HEK293 (cell line): Measurements from ENCODE around the gene MAGEF1.

Source experiments
- CTCF ChIA-PET: fragments of 350-600 bp; formaldehyde crosslinking; extraction: SDS; loops from one replicate; lab custom pipeline; 2021; ENCODE audit warnings: antibody characterized with exemption; lab: Yijun Ruan, JAX
- POLR2A ChIA-PET: fragments of 300-600 bp; formaldehyde crosslinking; extraction: SDS; loops from one replicate; lab custom pipeline; 2020; ENCODE audit warnings: antibody characterized with exemption, inconsistent platforms; lab: Yijun Ruan, JAX
- H3K27ac ChIP-seq: fragments of 200-500 bp; sonication (Bioruptor generic); 2 replicates; pipeline ENCODE4 v1.5.1; 2014; ENCODE audit warnings: low read depth, low read length, control low read depth, inconsistent platforms; ENCODE audit errors: extremely low read depth
- H3K36me3 ChIP-seq, 2 experiments: fragments of 200-500 bp in 1 of 2; sonication (Bioruptor generic) in 1 of 2; 1 replicate in 1 of 2; 2 replicates in 1 of 2; pipeline ENCODE4 v1.5.1; 2014 to 2017; ENCODE audit warnings: inconsistent platforms in 2 of 2, low read length in 2 of 2; ENCODE audit not compliant: control insufficient read depth in 2 of 2, insufficient read depth in 1 of 2
- H3K4me1 ChIP-seq: fragments of 200-500 bp; sonication (Bioruptor generic); 2 replicates; pipeline ENCODE4 v1.5.1; 2014; ENCODE audit warnings: mild to moderate bottlenecking, low read length, inconsistent platforms; ENCODE audit not compliant: control insufficient read depth, insufficient read depth
- H3K4me3 ChIP-seq: 2 replicates; pipeline ENCODE4 v1.5.1; 2011; ENCODE audit warnings: low read depth, mild to moderate bottlenecking, control low read depth, low read length, moderate library complexity
- H3K9me3 ChIP-seq: fragments of 200-500 bp; sonication (Bioruptor generic); 2 replicates; pipeline ENCODE4 v1.5.1; 2014; ENCODE audit warnings: low read depth, low read length, inconsistent platforms; ENCODE audit not compliant: control insufficient read depth, insufficient read depth
- BCL11A ChIP-seq: fragments of 450-650 bp; formaldehyde crosslinking; IDR thresholded peaks from 2 replicates; pipeline ENCODE4 v1.5.1; 2016; ENCODE audit warnings: low read depth, missing biosample characterization, missing genetic modification characterization
- KLF9 ChIP-seq: fragments of 450-650 bp; formaldehyde crosslinking; IDR thresholded peaks from 2 replicates; pipeline ENCODE4 v1.5.1; 2016; ENCODE audit warnings: missing biosample characterization, missing genetic modification characterization, low read depth
- MZF1 ChIP-seq: fragments of 450-650 bp; formaldehyde crosslinking; IDR thresholded peaks from 2 replicates; pipeline ENCODE4 v1.5.1; 2017; ENCODE audit warnings: missing biosample characterization, missing genetic modification characterization, borderline replicate concordance
- SCRT2 ChIP-seq: fragments of 450-650 bp; formaldehyde crosslinking; IDR thresholded peaks from 2 replicates; pipeline ENCODE4 v1.5.1; 2016; ENCODE audit warnings: missing biosample characterization, missing genetic modification characterization
- TRIM28 ChIP-seq: IDR thresholded peaks from 2 replicates; pipeline ENCODE4 v1.6.1; 2011; ENCODE audit warnings: low read length, control low read depth, borderline replicate concordance
- ZFP3 ChIP-seq: fragments of 450-650 bp; formaldehyde crosslinking; IDR thresholded peaks from 2 replicates; pipeline ENCODE4 v1.5.1; 2016; ENCODE audit warnings: low read depth, missing biosample characterization, missing genetic modification characterization
- ZNF157 ChIP-seq: fragments of 450-650 bp; formaldehyde crosslinking; IDR thresholded peaks from 2 replicates; pipeline ENCODE4 v1.5.1; 2016; ENCODE audit warnings: missing biosample characterization, missing genetic modification characterization
- ZNF202 ChIP-seq: fragments of 450-650 bp; formaldehyde crosslinking; IDR thresholded peaks from 2 replicates; pipeline ENCODE4 v1.5.1; 2016; ENCODE audit warnings: missing biosample characterization, missing genetic modification characterization, borderline replicate concordance
- ZNF223 ChIP-seq: fragments of 450-650 bp; formaldehyde crosslinking; IDR thresholded peaks from 2 replicates; pipeline ENCODE4 v1.5.1; 2016; ENCODE audit warnings: missing biosample characterization, missing genetic modification characterization
- ZNF274 ChIP-seq, 2 experiments: fragments of 200-500 bp in 1 of 2; fragments of 450-650 bp in 1 of 2; sonication (Bioruptor generic) in 1 of 2; formaldehyde crosslinking in 1 of 2; IDR thresholded peaks; 2 replicates each; pipeline versions ENCODE4 v1.5.1 to v1.6.1; 2014 to 2016; ENCODE audit warnings: borderline replicate concordance in 1 of 2, inconsistent platforms in 1 of 2, low read length in 1 of 2, missing biosample characterization in 1 of 2, missing genetic modification characterization in 1 of 2
- ZNF426 ChIP-seq: fragments of 450-650 bp; formaldehyde crosslinking; IDR thresholded peaks from 2 replicates; pipeline ENCODE4 v1.5.1; 2017; ENCODE audit warnings: missing biosample characterization, missing genetic modification characterization, mild to moderate bottlenecking, inconsistent platforms, moderate library complexity
- ZNF529 ChIP-seq: fragments of 450-650 bp; formaldehyde crosslinking; IDR thresholded peaks from 2 replicates; pipeline ENCODE4 v1.5.1; 2017; ENCODE audit warnings: missing genetic modification characterization, missing biosample characterization; ENCODE audit not compliant: insufficient replicate concordance
- ZNF560 ChIP-seq: fragments of 450-650 bp; formaldehyde crosslinking; IDR thresholded peaks from 2 replicates; pipeline ENCODE4 v1.5.1; 2017; ENCODE audit warnings: missing biosample characterization, missing genetic modification characterization, borderline replicate concordance
- ZNF624 ChIP-seq: fragments of 450-650 bp; formaldehyde crosslinking; IDR thresholded peaks from 2 replicates; pipeline ENCODE4 v1.5.1; 2017; ENCODE audit warnings: missing biosample characterization, missing genetic modification characterization
- ZNF658 ChIP-seq: fragments of 450-650 bp; formaldehyde crosslinking; IDR thresholded peaks from 2 replicates; pipeline ENCODE4; 2016; ENCODE audit warnings: missing biosample characterization, missing genetic modification characterization
- TF ChIP-seq, protein P1 (sequence below): fragments of 450-650 bp; formaldehyde crosslinking; IDR thresholded peaks from 2 replicates; pipeline ENCODE4 v1.5.1; 2016; ENCODE audit warnings: missing biosample characterization, missing genetic modification characterization
- TF ChIP-seq, protein P2 (sequence below): fragments of 450-650 bp; formaldehyde crosslinking; IDR thresholded peaks from 2 replicates; pipeline ENCODE4 v1.5.1; 2017; ENCODE audit warnings: missing biosample characterization, missing genetic modification characterization

Gene MAGEF1

GRCh38 chr3:184662187-184662586 lies 49.7 kb downstream of the MAGEF1 start:
- Histone ChIP-seq H3K4me1 (no peaks in the 10 kb centered on the region), H3K36me3 (no peaks in the 10 kb centered on the region), H3K27ac (no peak overlapping the region), H3K4me3 (no peak overlapping the region), H3K9me3 (no peaks in the 10 kb centered on the region)
- TF ChIP-seq ZNF658 (tag by site-specific recombination), result no peak
- TF ChIP-seq ZNF624 (tag by site-specific recombination), result no peak
- TF ChIP-seq, protein P1, sequence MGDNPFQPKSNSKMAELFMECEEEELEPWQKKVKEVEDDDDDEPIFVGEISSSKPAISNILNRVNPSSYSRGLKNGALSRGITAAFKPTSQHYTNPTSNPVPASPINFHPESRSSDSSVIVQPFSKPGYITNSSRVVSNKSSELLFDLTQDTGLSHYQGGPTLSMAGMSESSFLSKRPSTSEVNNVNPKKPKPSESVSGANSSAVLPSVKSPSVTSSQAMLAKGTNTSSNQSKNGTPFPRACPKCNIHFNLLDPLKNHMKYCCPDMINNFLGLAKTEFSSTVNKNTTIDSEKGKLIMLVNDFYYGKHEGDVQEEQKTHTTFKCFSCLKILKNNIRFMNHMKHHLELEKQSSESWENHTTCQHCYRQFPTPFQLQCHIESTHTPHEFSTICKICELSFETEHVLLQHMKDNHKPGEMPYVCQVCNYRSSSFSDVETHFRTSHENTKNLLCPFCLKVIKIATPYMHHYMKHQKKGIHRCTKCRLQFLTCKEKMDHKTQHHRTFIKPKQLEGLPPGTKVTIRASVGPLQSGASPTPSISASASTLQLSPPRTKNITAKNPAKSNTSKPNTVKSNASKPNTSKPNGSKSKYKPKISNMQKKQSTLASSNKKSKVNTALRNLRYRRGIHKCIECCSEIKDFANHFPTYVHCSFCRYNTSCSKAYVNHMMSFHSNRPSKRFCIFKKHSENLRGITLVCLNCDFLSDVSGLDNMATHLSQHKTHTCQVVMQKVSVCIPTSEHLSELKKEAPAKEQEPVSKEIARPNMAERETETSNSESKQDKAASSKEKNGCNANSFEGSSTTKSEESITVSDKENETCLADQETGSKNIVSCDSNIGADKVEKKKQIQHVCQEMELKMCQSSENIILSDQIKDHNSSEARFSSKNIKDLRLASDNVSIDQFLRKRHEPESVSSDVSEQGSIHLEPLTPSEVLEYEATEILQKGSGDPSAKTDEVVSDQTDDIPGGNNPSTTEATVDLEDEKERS (tag by site-specific recombination), result no peak
- no peak for TF ChIP-seq ZNF560 (tag by site-specific recombination)
- no peak for TF ChIP-seq SCRT2
- TF ChIP-seq ZNF223 (tag by site-specific recombination), result no peak
- TF ChIP-seq ZNF274 (IDR thresholded peaks at IDR 0.05; ENCODE audit: low read length), result no peak
- no peak for TF ChIP-seq ZNF274 (tag by site-specific recombination; IDR thresholded peaks at IDR 0.05; ENCODE audit: borderline replicate concordance)
- no peak for TF ChIP-seq MZF1
- no peak for TF ChIP-seq ZNF202 (tag by site-specific recombination)
- no peak for TF ChIP-seq ZNF426 (tag by site-specific recombination)
- TF ChIP-seq, protein P2, sequence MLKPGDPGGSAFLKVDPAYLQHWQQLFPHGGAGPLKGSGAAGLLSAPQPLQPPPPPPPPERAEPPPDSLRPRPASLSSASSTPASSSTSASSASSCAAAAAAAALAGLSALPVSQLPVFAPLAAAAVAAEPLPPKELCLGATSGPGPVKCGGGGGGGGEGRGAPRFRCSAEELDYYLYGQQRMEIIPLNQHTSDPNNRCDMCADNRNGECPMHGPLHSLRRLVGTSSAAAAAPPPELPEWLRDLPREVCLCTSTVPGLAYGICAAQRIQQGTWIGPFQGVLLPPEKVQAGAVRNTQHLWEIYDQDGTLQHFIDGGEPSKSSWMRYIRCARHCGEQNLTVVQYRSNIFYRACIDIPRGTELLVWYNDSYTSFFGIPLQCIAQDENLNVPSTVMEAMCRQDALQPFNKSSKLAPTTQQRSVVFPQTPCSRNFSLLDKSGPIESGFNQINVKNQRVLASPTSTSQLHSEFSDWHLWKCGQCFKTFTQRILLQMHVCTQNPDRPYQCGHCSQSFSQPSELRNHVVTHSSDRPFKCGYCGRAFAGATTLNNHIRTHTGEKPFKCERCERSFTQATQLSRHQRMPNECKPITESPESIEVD, result no peak
- no peak for TF ChIP-seq KLF9 (tag by site-specific recombination)
- no peak for TF ChIP-seq ZFP3 (tag by site-specific recombination)
- no peak for TF ChIP-seq BCL11A (tag by site-specific recombination)
- no peak for TF ChIP-seq ZNF529 (tag by site-specific recombination)
- POLR2A ChIA-PET, result no interaction called here
- CTCF ChIA-PET, result interaction anchor here (1.3 to 1.5 kb wide), 2 partner anchors 51 to 101 kb away, joined by 4 to 5 read pairs; partner anchors contain the start of gene EPHB3

GRCh38 chr3:184660931-184661330 lies 50.9 kb downstream of the MAGEF1 start:
- no peaks in the 10 kb centered on the region for H3K9me3 ChIP-seq
- H3K27ac ChIP-seq, result no peak overlapping the region
- TF ChIP-seq TRIM28 (no peak), ZNF157 (peak; percentile 89)
- no peaks in the 10 kb centered on the region for H3K4me1 ChIP-seq
- H3K4me3 ChIP-seq, result no peak overlapping the region
- ChIA-PET CTCF (interaction anchor here (0.7 kb wide), 1 partner anchor 38 kb away, joined by 5 read pairs; no protein-coding TSS in a partner anchor), POLR2A (no interaction called here)
- no peaks in the 10 kb centered on the region for H3K36me3 ChIP-seq
